SKM-1 treated with dmso at 0.1 percent for 144 hours (cell line): ENCODE measurements around the gene RADIL.

Experiments
- DNase-seq: peaks from one replicate; lab custom pipeline; 2025; ENCODE audit not compliant: unreplicated experiment; lab: John Stamatoyannopoulos, UW

The RADIL gene

GRCh38 chr7:4882169-4883032 lies 1.1 kb downstream of the RADIL start:
- DNase-seq, result no peak

- no peak for DNase-seq
These were observed 3.3 kb downstream of the RADIL start for GRCh38 chr7:4880218-4880617.

GRCh38 chr7:4879396-4880081 lies 4.0 kb downstream of the RADIL start:
- no peak for DNase-seq

- DNase-seq, result no peak
These were observed 4.9 kb downstream of the RADIL start for GRCh38 chr7:4878336-4879335.

- DNase-seq, result no peak
These were observed 6.9 kb downstream of the RADIL start for GRCh38 chr7:4876586-4876985.

GRCh38 chr7:4875391-4875790 lies 8.1 kb downstream of the RADIL start:
- no peak for DNase-seq

- no peak for DNase-seq
These were observed 10.2 kb downstream of the RADIL start for GRCh38 chr7:4873071-4873944.

- DNase-seq, result no peak
These were observed 11.4 kb downstream of the RADIL start for GRCh38 chr7:4871930-4872675.

GRCh38 chr7:4871056-4871680 lies 12.3 kb downstream of the RADIL start:
- no peak for DNase-seq

- DNase-seq, result no peak
These were observed 15.0 kb downstream of the RADIL start for GRCh38 chr7:4868493-4868892.

GRCh38 chr7:4866528-4867496 lies 16.7 kb downstream of the RADIL start:
- DNase-seq, result no peak

GRCh38 chr7:4862156-4862555 lies 21.4 kb downstream of the RADIL start:
- no peak for DNase-seq

- DNase-seq, result no peak
These were observed 21.8 kb downstream of the RADIL start, which contains the start of gene PAPOLB for GRCh38 chr7:4861673-4862072. Gene PAPOLB, minus strand, starts transcription at chr7:4862030. Its CDS starts 220 bp downstream, at chr7:4861810.

- DNase-seq, result no peak
These were observed 22.3 kb downstream of the RADIL start for GRCh38 chr7:4861227-4861626.

GRCh38 chr7:4857189-4857588 lies 26.3 kb downstream of the RADIL start:
- no peak for DNase-seq

GRCh38 chr7:4856336-4857057 lies 27.0 kb downstream of the RADIL start:
- DNase-seq, result no peak

GRCh38 chr7:4854916-4855315 lies 28.6 kb downstream of the RADIL start:
- no peak for DNase-seq
